Stimulated activated CD8-positive, alpha-beta memory T cell treated with anti-CD3 and anti-CD28 coated beads, Interleukin-7, amount 100 ng/mL, for 4 hours (primary cell): ENCODE results near the gene COPB1.
"Not testable (repeated sequence)": the region's sequence is repeated elsewhere in the genome, so short reads cannot be mapped to it uniquely, and the experiment has no call there.

ENCODE experiments used
- DNase-seq, 2 donors: peaks; one replicate each; pipeline ENCODE4 v3.0.0-alpha.2; 2020; ENCODE audit warnings: low read depth in 2 of 2

COPB1 gene, protein sequence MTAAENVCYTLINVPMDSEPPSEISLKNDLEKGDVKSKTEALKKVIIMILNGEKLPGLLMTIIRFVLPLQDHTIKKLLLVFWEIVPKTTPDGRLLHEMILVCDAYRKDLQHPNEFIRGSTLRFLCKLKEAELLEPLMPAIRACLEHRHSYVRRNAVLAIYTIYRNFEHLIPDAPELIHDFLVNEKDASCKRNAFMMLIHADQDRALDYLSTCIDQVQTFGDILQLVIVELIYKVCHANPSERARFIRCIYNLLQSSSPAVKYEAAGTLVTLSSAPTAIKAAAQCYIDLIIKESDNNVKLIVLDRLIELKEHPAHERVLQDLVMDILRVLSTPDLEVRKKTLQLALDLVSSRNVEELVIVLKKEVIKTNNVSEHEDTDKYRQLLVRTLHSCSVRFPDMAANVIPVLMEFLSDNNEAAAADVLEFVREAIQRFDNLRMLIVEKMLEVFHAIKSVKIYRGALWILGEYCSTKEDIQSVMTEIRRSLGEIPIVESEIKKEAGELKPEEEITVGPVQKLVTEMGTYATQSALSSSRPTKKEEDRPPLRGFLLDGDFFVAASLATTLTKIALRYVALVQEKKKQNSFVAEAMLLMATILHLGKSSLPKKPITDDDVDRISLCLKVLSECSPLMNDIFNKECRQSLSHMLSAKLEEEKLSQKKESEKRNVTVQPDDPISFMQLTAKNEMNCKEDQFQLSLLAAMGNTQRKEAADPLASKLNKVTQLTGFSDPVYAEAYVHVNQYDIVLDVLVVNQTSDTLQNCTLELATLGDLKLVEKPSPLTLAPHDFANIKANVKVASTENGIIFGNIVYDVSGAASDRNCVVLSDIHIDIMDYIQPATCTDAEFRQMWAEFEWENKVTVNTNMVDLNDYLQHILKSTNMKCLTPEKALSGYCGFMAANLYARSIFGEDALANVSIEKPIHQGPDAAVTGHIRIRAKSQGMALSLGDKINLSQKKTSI

DNA sequence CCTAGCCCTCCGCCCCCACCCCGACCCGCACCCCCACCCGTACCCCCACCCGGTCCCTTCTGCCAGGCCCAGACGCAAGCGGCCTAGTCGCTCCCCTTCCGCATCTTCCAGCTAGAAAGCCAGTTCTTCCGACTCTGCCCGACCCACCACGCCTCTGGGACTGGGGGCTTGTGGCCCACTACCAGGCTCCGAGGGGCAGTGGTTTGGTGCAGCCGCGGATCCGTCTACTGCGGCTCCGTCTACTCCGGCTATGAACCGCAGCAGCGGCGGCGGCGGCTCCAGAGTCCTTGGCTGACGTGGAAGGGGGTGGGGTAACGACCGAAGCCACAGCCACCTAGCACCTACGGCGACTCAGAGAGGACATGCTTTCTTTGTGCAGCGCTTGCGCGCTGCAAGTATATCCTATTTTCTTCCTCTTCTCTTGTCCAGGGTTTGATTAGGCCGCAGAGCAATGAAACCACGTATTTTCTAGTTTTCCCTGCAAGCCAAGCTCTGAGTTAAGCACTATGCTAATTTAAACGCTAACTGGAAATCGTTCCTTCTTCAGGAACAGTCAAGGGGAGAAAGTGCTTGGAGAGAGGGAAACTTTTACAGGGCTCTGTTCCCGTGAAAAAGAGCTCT is at the start of gene COPB1:
Gene COPB1 (minus strand): TSS at position 252 of the 621 bp plus-strand sequence. CDS start 883 bp downstream, outside the sequence.
- peak; percentile 83 to 85 for DNase-seq

- DNase-seq: no peak
These were observed 47.8 kb upstream of the COPB1 start for GRCh38 chr11:14547440-14547839.

- DNase-seq: no peak
These were observed 47.1 kb upstream of the COPB1 start for GRCh38 chr11:14546672-14547071.

- DNase-seq: no peak
These were observed 45.0 kb upstream of the COPB1 start for GRCh38 chr11:14544611-14545010.

GRCh38 chr11:14543260-14543659 is 43.6 kb upstream of the COPB1 start:
- no peak for DNase-seq

GRCh38 chr11:14542324-14542723 is 42.7 kb upstream of the COPB1 start:
- DNase-seq: no peak

GRCh38 chr11:14541192-14541947 is 41.8 kb upstream of the COPB1 start:
- no peak for DNase-seq

- no peak for DNase-seq
These were observed 40.4 kb upstream of the COPB1 start for GRCh38 chr11:14539982-14540421.

DNA sequence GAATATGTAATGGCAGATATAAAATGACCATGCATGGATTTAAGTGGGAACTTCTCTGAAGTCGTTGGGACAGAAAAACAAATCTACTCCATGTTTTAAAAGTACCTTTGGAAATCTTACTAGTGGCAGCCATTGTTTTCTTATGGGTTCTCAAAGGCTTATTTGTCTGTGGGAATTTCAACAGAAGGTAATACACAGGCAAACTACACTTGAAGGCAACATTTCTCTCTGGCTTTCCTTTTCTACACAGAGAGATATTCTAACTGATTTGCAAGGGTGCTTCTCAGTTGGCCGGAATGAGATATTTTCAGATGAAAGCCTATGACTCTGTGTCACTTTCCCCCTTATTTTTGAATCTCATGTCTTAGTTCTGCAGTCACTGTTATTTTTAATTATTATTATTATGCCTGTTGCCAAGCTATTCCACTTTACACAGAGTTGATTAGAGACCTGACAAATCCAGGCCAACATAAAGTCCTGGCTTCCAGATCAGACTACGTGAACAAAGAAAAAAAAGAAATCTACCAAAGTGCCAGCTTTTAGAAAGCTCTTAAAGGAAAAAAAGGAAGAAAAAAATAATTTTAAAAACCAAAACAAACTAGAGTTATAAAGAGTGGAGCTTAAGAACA is 39.4 kb upstream of the COPB1 start:
- no peak for DNase-seq

GRCh38 chr11:14538271-14538925 is 38.8 kb upstream of the COPB1 start:
- no peak for DNase-seq

GRCh38 chr11:14537134-14537599 is 37.6 kb upstream of the COPB1 start:
- DNase-seq: peak; percentile 2 to 7

GRCh38 chr11:14535166-14535565 is 35.6 kb upstream of the COPB1 start:
- DNase-seq: not testable (repeated sequence)

DNA sequence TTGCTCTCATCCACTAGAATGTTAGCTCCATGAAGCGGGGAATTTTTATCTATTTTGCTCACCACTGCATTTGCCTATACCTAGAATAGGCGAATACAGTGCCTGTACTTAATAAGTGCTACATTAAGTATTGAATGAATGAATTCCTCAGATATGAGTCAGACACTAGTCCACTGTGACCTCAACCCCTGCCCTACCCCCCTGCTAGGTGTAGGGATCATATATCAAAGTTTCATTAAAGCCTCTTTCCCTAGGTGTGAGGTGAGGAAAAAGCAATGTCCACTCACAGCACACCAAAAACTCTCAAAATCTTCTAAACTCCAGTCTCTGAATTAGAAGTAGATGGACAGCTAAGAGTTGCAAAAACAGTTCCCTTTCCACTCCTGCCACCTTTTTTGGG is 30.3 kb upstream of the COPB1 start:
- no peak for DNase-seq

GRCh38 chr11:14529321-14529720 is 29.7 kb upstream of the COPB1 start:
- no peak for DNase-seq

GRCh38 chr11:14522801-14523200 is 23.2 kb upstream of the COPB1 start:
- no peak for DNase-seq

DNA sequence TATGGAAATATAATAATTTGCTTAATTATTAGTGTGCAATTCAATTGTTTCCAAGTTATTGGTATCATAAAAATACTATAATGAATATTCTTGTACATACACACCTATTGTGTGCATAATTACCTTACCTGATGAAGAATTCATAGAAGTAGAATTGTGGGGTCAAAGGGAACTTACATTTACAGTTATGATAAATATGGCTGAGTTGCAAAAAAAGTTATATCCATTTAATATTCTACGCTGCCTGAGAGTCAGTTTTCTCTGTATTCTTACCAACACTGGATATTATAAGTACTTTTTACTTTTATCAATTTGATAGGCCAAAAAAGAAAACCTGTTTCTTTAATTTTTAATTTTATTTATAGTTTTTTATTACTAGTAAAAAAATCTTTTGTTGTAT is 22.6 kb upstream of the COPB1 start:
- DNase-seq: no peak

DNA sequence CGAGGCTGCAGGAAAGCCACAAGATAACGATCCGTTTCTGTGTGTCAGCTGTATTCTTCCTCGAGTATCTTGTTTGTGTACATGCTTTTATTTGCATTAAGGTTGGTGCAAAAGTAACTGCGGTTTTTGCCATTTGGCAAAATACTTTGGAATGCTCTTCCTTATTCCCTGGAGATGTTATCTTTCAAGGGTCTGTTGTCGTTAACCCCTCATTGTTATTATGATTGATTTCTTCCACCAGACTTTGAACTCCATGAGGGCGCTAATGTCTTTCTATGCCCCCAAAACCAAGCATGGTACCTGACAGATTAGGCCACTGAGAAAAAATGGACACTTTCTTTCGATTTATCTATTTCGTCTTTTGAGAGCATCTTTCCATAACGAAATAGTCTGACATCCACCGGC is 21.1 kb upstream of the COPB1 start:
- no peak for DNase-seq

DNA sequence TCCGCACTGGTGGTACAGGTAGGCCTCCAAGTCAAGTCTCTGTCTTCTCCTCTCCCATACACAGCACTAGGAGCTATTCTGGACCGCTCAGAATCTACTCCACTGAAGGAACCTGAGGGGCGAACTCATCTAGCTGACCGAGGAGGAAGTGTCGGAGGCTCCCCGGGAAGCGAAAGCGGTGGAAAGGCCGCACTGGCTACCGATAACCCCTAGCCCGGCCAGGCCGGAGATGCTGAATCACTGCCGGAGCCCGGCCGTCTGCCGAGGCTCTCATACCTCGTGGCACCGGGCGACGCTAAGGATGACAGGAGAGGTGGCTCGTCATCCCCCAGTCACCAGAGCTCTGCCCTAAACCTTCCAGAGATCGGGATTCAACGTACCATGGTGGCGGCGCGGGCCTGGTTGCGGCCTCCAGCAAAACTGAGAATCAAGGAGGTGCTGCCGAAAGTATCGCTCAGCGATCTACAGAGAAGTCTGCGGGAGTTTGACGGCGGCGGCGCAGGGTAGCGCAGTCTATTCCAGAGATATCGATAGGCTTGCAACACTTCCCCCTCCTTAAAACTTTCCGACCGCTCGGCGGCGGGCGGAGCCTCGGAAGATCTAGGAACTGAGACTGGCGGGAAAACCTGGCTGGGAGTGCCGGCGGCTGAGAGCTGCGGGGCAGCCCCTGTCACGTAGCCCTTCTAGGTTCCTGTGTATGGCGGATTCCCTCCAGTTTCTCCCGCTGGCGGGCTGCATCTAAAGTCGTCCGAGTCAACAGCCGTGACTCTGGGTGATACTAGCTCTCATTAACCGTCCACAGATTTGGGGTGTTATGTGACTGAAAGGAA is 20.5 kb upstream of the COPB1 start, which contains the start of gene PSMA1:
Gene PSMA1 (minus strand): TSS at position 470 of the 830 bp plus-strand sequence. CDS start 87 bp downstream, at position 383.
- peak; percentile 87 to 88 for DNase-seq

DNA sequence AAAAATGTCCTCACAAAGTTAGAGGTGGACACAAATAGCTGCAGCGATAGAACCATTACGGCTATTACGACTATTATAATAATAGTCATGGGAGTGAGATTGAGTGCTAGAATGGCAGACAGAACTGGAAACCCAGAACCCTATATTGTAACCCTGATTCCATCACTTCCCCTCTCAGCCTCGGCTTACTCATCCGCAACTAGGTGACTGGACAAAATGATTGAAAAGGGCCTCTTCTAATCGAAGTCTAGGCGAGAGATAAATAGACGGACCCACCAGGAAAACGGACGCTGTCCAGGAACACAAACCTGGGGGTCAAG is 19.9 kb upstream of the COPB1 start:
- DNase-seq: no peak
